HUES64 (cell line): ENCODE data around the gene CAP1.

Experiments
- H3K27ac ChIP-seq: 2 replicates; pipeline ENCODE4 v1.7.0; 2013; ENCODE audit warnings: low read depth, low read length, inconsistent platforms
- H3K27me3 ChIP-seq: 2 replicates; pipeline ENCODE4 v1.6.1; 2013; ENCODE audit warnings: mild to moderate bottlenecking, low read length; ENCODE audit not compliant: insufficient read depth
- H3K36me3 ChIP-seq: 2 replicates; pipeline ENCODE4 v1.6.1; 2013; ENCODE audit warnings: mild to moderate bottlenecking, low read length; ENCODE audit not compliant: insufficient read depth
- H3K4me1 ChIP-seq: 2 replicates; pipeline ENCODE4 v1.6.1; 2013; ENCODE audit warnings: mild to moderate bottlenecking, low read length, moderate library complexity; ENCODE audit not compliant: insufficient read depth
- H3K4me3 ChIP-seq: 2 replicates; pipeline ENCODE4 v1.5.1; 2013; ENCODE audit warnings: mild to moderate bottlenecking, low read length, moderate library complexity
- H3K9ac ChIP-seq: 2 replicates; pipeline ENCODE4 v1.6.1; 2013; ENCODE audit warnings: mild to moderate bottlenecking, low read depth, low read length
- H3K9me3 ChIP-seq: 2 replicates; pipeline ENCODE4 v1.6.1; 2013; ENCODE audit warnings: low read depth, low read length; ENCODE audit not compliant: insufficient read depth
- WGBS: fragments of 150-250, 120-280 bp; methylation state at CpG from one replicate; pipeline ENCODE4 v1.1.7; 2013; ENCODE audit warnings: missing lambda C conversion rate; 5-methylcytosine and 5-hydroxymethylcytosine counted together

CAP1 gene

GRCh38 chr1:40047276-40047675 is 6.7 kb downstream of the CAP1 start:
- no peaks in the 10 kb centered on the region for H3K27me3 ChIP-seq

GRCh38 chr1:40047769-40048168 is 7.2 kb downstream of the CAP1 start:
- peaks cover 40% of the 10 kb centered on the region for H3K36me3 ChIP-seq
- no peaks in the 10 kb centered on the region for H3K9me3 ChIP-seq
- H3K27me3 ChIP-seq = no peaks in the 10 kb centered on the region
- no peak overlapping the region for H3K4me3 ChIP-seq
- H3K9ac ChIP-seq = no peak overlapping the region
- 93% methylated on average over 5 of the region's 5 CpGs for WGBS
- no peak overlapping the region for H3K27ac ChIP-seq
- H3K4me1 ChIP-seq = 0 out of 2 replicates have a peak, but pooled peaks cover 3% of the 10 kb centered on the region

More at GRCh38 chr1:40047276-40047675, 6.7 kb downstream of the CAP1 start:
- WGBS = 100% methylated on average over 1 of the region's 2 CpGs
- Histone ChIP-seq H3K4me3 (no peak overlapping the region), H3K36me3 (peaks cover 45% of the 10 kb centered on the region), H3K27ac (no peak overlapping the region), H3K9me3 (no peaks in the 10 kb centered on the region), H3K9ac (no peak overlapping the region), H3K4me1 (0 out of 2 replicates have a peak, but pooled peaks cover 3% of the 10 kb centered on the region)

- Histone ChIP-seq H3K36me3 (peaks cover 26% of the 10 kb centered on the region), H3K4me1 (0 out of 2 replicates have a peak, but pooled peaks cover 3% of the 10 kb centered on the region), H3K9ac (no peak overlapping the region), H3K9me3 (no peaks in the 10 kb centered on the region), H3K27ac (no peak overlapping the region), H3K27me3 (no peaks in the 10 kb centered on the region), H3K4me3 (no peak overlapping the region)
- 93% methylated on average over 2 of the region's 2 CpGs for WGBS
These were observed 9.2 kb downstream of the CAP1 start for GRCh38 chr1:40049725-40050124.

GRCh38 chr1:40050863-40051262 is 10.3 kb downstream of the CAP1 start:
- no peaks in the 10 kb centered on the region for H3K9me3 ChIP-seq
- peaks cover 23% of the 10 kb centered on the region for H3K36me3 ChIP-seq
- WGBS = 93% methylated on average over 3 of the region's 3 CpGs
- H3K27ac ChIP-seq = no peak overlapping the region
- H3K4me1 ChIP-seq = 0 out of 2 replicates have a peak, but pooled peaks cover 3% of the 10 kb centered on the region
- H3K27me3 ChIP-seq = no peaks in the 10 kb centered on the region
- H3K9ac ChIP-seq = no peak overlapping the region
- H3K4me3 ChIP-seq = no peak overlapping the region

- WGBS = 90% methylated on average over 11 of the region's 11 CpGs
- H3K4me1 ChIP-seq = 0 out of 2 replicates have a peak, but pooled peaks cover 3% of the 10 kb centered on the region
- no peak overlapping the region for H3K9ac ChIP-seq
- H3K9me3 ChIP-seq = no peaks in the 10 kb centered on the region
- peaks cover 29% of the 10 kb centered on the region for H3K36me3 ChIP-seq
- no peaks in the 10 kb centered on the region for H3K27me3 ChIP-seq
- no peak overlapping the region for H3K4me3 ChIP-seq
- no peak overlapping the region for H3K27ac ChIP-seq
These were observed 12.8 kb downstream of the CAP1 start for GRCh38 chr1:40053138-40053887.

GRCh38 chr1:40056519-40057309 is 16.2 kb downstream of the CAP1 start:
- 94% methylated on average over 3 of the region's 5 CpGs for WGBS
- Histone ChIP-seq H3K4me1 (peaks cover 16% of the 10 kb centered on the region), H3K4me3 (no peak overlapping the region), H3K27ac (no peak overlapping the region), H3K9me3 (no peaks in the 10 kb centered on the region), H3K9ac (no peak overlapping the region), H3K27me3 (no peaks in the 10 kb centered on the region), H3K36me3 (peaks cover 35% of the 10 kb centered on the region)

GRCh38 chr1:40057310-40058030 is 16.9 kb downstream of the CAP1 start:
- Histone ChIP-seq H3K27me3 (no peaks in the 10 kb centered on the region), H3K4me1 (peaks cover 16% of the 10 kb centered on the region), H3K9ac (no peak overlapping the region), H3K4me3 (no peak overlapping the region), H3K9me3 (no peaks in the 10 kb centered on the region), H3K27ac (no peak overlapping the region), H3K36me3 (peaks cover 42% of the 10 kb centered on the region)
- 94% methylated on average over 1 of the region's 1 CpG for WGBS

GRCh38 chr1:40058097-40058452 is 17.5 kb downstream of the CAP1 start:
- Histone ChIP-seq H3K9ac (no peak overlapping the region), H3K4me1 (peaks cover 16% of the 10 kb centered on the region), H3K27ac (no peak overlapping the region)

GRCh38 chr1:40058453-40059337 is 18.2 kb downstream of the CAP1 start:
- Histone ChIP-seq H3K27ac (peak overlapping the region; percentile 63), H3K9ac (peak overlapping the region; percentile 37; the same call in 1 of the 2 replicates), H3K4me3 (no peak overlapping the region), H3K9me3 (no peaks in the 10 kb centered on the region), H3K36me3 (peaks cover 53% of the 10 kb centered on the region), H3K27me3 (no peaks in the 10 kb centered on the region), H3K4me1 (peaks cover 16% of the 10 kb centered on the region)
- WGBS = 78% methylated on average over 6 of the region's 7 CpGs

More at GRCh38 chr1:40058097-40058452, 17.5 kb downstream of the CAP1 start:
- 95% methylated on average over 1 of the region's 1 CpG for WGBS
- no peaks in the 10 kb centered on the region for H3K27me3 ChIP-seq
- H3K9me3 ChIP-seq = no peaks in the 10 kb centered on the region
- H3K36me3 ChIP-seq = peaks cover 48% of the 10 kb centered on the region
- no peak overlapping the region for H3K4me3 ChIP-seq

GRCh38 chr1:40059338-40059959 is 18.9 kb downstream of the CAP1 start:
- peaks cover 16% of the 10 kb centered on the region for H3K4me1 ChIP-seq
- 34% methylated on average over 4 of the region's 4 CpGs for WGBS
- H3K36me3 ChIP-seq = peaks cover 61% of the 10 kb centered on the region
- no peaks in the 10 kb centered on the region for H3K9me3 ChIP-seq
- no peak overlapping the region for H3K9ac ChIP-seq
- H3K27me3 ChIP-seq = no peaks in the 10 kb centered on the region
- H3K4me3 ChIP-seq = no peak overlapping the region
- H3K27ac ChIP-seq = peak overlapping the region; percentile 68
